GM21360 (cell line): Measurements from ENCODE around the gene SALL3.
"Not testable (repeated sequence)": the region's sequence is repeated elsewhere in the genome, so short reads cannot be mapped to it uniquely, and the experiment has no call there.

Experiments
- ATAC-seq: cut with Tn5 transposase; IDR thresholded peaks from one replicate; pipeline ENCODE4 v1.9.1; 2021; ENCODE audit warnings: mild to moderate bottlenecking, moderate library complexity; ENCODE audit not compliant: unreplicated experiment

SALL3 gene

DNA sequence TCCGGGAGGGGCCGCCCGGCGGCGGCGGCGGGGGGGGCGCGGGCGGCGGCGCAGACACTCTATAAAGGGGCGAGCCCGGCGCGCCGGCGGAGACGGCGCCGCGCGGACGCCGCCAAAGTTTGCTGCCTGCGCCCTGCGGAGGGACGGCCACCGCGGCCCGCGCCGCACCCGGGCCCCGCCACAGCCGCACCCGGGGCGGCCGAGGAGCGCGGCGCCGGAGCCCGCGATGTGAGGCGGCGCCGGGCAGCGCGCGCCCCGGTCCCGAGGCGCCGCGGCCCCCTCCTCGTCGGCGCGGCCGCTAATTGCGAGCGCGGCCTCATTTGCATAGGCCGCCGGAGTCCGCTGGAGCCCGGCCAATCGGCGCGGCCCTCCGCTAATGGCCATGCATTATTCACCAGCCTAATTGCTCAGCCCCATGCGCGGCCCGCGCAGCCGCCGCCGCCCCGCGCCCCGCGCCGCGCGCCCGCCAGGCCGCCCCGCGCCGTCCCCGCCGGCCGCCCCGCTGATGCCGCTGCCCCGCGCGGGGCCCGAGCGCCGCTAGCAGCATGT is at the start of gene SALL3:
Gene SALL3 (plus strand): TSS at position 89 of the 549 bp plus-strand sequence. CDS start 457 bp downstream, at position 546.
- ATAC-seq = no peak

GRCh38 chr18:78932281-78932680 is 47.3 kb upstream of the SALL3 start:
- no peak for ATAC-seq

DNA sequence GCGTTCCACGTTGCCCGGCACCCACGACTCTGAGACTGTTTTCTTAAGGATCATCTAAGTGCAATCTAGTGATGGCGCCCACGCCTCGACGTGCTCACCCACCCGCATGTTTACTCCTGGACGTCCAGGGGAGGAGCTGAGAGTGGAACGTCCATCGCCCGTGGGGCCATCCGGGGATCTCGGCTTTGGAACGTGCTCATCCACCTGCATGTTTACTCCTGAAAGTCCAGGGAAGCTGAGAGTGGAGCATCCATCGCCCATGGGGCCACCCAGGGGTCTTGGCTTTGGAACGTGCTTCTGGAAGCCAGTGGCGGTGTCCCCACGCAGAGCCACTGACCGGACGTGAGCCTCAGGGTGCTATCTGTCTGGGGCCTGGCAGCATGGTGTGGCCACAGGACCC is 45.6 kb upstream of the SALL3 start:
- ATAC-seq = no peak

- ATAC-seq = no peak
Observed at GRCh38 chr18:78934551-78935225, 44.9 kb upstream of the SALL3 start.

- ATAC-seq = no peak
Observed at GRCh38 chr18:78935406-78935805, 44.2 kb upstream of the SALL3 start.

DNA sequence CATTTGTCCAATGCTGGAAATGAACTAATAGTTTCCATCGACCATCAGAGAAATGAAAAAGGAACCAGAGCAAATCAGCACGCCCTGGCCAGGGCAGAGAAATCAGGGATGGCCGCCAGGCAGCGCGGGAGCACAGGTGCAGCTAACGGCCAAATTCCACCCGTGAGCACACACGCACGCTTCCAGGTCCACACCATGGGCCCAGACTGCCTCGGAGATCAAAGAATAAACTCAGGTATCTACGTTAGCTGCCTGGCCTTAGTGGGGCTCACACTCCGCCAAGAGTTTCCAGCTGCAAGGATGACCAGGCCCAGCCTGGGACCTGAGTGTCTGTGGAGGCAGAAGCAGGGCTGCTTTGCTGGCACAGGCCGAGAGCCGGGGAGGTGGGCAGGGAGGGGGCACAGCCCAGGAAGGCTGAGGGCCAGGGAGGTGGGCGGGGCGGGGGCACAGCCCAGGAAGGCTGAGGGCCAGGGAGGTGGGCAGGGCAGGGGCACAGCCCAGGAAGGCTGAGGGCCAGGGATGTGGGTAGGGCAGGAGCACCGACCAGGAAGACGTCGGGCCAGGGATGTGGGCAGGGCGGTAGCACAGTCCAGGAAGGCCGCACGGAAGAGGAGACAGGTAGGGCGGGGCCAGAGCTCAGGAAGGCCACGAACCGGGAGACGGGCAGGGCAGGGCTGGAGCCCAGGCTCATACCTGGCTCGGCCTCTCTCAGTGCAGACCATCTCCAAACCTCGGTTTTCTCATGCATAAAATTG is 43.2 kb upstream of the SALL3 start:
- ATAC-seq = no peak

- ATAC-seq = no peak
Observed at GRCh38 chr18:78937166-78937565, 42.5 kb upstream of the SALL3 start.

DNA sequence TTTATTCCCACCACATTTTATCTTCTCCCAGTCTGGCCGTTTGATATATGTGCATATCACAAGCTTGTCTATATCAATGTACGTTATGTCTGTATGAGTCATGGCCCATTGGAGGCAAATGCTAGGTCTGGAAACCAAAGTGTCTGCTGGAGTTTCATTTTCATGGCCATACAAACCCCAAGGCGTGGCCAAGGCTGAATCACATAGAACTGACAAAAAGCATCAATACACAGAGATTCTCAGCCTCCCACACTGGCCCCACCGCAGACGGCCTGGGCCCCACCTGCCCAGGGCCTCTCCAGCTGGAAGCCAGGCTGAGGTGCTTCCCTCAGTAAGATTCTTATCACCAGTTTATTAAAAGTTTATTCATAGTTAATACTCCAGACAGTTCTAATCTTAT is 40.5 kb upstream of the SALL3 start:
- no peak for ATAC-seq

DNA sequence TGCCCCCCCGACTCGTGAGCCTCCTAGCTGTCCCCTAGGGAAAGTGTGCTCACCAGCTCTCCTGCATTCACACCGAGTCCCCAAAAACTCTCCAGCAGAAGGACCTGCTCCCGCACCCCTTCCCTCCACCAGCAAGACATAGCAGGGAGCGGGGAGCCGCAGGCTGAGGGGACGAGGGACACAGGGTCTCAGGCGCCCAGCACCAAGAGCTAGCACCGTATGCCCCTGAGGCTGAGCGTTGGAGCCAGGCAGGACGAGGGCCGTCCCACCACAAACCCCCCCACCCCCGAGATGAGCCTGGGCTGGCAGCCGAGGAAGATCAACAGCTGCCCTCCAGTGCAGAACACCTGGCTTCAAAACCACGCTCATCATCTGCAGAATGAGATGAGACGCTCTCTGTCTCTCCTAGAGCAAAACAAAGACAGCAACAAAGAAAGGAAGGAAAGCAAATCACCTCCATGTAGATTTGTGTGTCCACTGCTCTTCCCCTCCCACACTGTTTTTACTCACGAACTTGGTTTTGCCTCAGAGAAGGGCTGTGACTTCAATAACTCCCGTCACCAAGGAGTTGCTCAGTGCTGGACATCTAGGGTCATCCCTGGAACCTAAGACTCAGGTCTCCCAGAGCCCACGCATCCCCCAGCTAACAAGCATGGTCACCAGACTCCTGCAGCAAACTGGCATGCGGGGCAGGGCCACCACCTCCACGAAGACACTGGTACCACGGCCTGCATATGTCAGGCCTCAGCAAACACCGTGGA is 39.7 kb upstream of the SALL3 start:
- no peak for ATAC-seq

DNA sequence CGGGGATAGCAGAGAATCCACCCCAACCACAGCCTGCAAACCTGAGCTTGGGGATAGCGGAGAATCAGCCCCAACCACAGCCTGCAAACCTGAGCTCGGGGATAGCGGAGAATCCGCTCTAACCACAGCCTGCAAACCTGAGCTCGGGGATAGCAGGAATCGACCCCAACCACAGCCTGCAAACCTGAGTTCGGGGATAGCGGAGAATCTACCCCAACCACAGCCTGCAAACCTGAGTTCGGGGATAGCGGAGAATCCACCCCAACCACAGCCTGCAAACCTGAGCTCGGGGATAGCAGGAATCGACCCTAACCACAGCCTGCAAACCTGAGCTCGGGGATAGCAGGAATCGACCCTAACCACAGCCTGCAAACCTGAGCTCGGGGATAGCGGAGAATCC is 37.4 kb upstream of the SALL3 start:
- ATAC-seq = not testable (repeated sequence)

DNA sequence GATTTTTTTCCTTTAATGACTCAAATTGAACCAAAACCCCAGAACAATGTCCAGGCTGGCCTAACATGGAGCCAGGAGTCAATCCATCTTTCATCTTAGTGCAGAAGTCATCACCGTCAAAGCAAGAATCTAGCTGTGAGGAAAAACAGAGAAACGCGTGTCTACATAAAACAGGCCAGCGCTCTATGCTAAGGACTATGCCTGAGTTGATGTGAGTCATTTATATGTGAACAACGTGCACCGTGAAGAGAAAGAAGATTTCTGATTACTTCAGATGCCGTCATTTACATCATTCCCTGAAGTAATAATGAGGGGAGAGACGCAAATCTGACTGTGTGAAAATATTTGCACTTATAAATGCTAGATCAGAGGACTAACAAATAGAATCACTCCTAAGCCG is 34.0 kb upstream of the SALL3 start:
- ATAC-seq = no peak

DNA sequence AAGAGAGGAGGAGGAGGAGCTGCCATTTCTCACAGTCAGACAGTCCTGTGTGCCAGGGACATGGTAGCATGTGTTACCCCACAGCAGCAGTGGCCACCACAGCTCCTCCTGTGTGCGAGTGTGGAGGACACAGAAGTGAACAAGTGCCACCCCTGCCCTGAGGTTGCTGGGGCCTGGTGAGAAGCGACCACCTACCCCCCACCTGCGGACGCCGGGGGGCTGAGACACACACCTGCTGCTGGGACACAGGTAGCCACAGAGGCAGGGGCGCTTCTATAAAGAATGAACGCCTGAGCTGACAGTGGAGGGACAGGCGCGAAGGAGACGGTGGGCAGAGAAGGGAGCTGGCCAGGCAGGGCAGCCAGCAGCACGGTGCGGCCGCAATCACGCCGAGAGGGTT is 32.3 kb upstream of the SALL3 start:
- no peak for ATAC-seq

- ATAC-seq = no peak
Observed at GRCh38 chr18:78948221-78948620, 31.4 kb upstream of the SALL3 start.

DNA sequence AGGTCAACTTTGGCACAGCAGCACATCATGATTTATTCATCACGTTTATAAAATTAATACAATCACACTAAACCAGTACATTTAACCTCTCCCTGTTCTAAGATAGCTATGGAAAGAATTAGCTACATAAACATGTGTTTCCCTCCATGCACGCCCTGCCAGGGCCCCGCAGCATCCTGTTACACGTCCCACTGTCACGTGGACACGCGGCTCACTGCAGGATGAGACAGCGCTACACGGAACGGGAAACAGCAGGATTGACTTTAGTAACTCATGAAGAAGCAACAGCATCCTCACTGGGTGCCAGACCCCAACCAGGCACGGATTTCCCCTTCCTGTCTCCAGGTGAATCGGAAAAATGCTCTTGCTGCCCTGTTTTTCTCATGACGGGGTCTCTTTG is 30.9 kb upstream of the SALL3 start:
- no peak for ATAC-seq

DNA sequence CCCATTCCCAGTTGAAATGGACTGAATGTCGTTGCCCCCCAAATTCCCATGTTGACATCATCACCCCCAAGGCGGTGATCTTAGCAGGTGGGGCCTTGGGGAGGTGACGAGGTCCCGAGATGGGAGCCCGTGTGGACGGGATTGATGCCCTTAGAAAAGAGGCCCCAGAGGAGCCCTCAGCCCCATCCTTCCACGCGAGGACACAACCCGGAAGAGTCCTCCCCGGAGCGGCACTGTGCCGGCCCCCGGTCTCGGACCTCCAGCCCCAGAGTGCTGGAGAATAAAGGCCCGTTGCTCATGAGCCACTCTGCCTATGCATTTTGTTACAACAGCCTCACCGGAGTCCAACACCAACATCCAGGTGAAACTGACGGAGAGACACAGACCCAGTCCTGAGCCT is 30.4 kb upstream of the SALL3 start:
- no peak for ATAC-seq

- ATAC-seq = no peak
Observed at GRCh38 chr18:78950386-78950785, 29.2 kb upstream of the SALL3 start.

DNA sequence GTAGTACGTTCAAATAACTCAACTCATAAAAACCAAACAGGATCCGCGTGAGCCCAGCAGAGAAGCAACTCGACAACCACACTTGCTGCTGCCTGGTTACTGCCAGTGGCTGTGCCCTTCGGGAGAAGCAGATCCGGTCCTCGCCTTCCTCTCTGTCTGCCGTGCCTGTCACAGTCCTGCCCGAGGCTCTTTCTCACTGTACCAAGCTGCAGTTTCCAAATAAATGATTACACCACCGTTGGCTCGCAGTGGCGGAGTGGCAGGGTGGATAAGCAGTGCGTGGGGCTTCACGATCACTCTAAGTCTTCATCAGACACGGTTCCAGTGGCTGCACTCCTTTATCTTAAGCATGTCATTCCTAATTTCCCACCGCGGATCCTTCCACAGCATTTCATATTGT is 26.1 kb upstream of the SALL3 start:
- no peak for ATAC-seq

GRCh38 chr18:78955051-78955450 is 24.6 kb upstream of the SALL3 start:
- ATAC-seq = no peak

DNA sequence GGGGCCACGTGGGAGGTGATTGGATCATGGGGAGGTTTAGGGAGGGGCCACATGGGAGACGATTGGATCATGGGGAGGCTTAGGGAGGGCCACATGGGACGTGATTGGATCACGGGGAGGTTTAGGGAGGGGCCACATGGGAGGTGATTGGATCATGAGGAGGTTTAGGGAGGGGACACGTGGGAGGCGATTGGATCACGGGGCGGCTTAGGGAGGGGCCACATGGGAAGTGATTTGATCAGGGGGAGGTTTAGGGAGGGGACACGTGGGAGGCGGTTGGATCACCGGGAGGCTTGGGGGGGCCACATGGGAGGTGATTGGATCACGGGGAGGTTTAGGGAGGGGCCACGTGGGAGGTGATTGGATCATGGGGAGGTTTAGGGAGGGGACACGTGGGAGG is 22.5 kb upstream of the SALL3 start:
- no peak for ATAC-seq

GRCh38 chr18:78960709-78961108 is 18.9 kb upstream of the SALL3 start:
- no peak for ATAC-seq

DNA sequence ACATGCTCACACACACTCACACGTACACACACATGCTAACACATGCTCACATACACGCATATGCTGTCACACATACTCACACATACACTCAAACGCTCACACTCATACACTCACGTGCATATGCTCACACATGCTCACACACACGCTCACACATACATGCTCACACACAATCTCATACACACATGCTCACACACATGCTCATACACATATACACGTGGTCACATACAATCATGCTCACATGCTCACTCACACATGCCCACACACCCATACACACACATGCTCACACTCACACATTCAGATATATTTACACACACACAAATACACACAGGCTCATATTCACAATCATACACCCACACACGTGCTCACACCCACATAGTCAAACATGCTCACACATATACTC is 17.5 kb upstream of the SALL3 start:
- ATAC-seq = no peak

- not testable (repeated sequence) for ATAC-seq
Observed at GRCh38 chr18:78964727-78965126, 14.9 kb upstream of the SALL3 start.
